GM18870 (cell line): ENCODE results near the gene ATP7A.
"Not testable (repeated sequence)": the region's sequence is repeated elsewhere in the genome, so short reads cannot be mapped to it uniquely, and the experiment has no call there.

Experiments used
- ATAC-seq: cut with Tn5 transposase; IDR thresholded peaks from one replicate; pipeline ENCODE4 v1.9.1; 2021; ENCODE audit warnings: moderate library complexity; ENCODE audit not compliant: unreplicated experiment

Gene ATP7A

GRCh38 chrX:78029663-78030062 is 119.2 kb downstream of the ATP7A start:
- no peak for ATAC-seq

- ATAC-seq = no peak
Measured at GRCh38 chrX:78035061-78035460, 124.6 kb downstream of the ATP7A start.

DNA sequence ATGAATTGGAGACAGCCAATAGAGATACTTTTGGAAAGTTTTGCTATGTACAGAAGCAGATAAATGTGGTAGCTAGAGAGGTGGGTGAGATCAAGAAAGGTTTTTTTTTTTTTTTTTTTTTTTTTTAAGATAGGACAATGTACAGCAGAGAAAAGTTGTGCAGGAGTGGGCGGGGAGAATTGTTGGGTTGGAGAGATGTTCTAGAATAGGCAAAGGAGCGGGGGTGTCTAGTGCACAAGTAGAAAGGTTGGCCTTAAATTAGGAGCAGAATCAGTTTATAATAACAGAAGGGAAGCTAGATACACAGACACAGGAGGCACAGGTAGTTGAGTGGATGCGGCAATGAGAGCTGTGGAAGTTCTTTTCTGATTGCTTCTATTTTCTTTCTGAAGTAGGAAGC is 127.4 kb downstream of the ATP7A start:
- ATAC-seq = no peak

DNA sequence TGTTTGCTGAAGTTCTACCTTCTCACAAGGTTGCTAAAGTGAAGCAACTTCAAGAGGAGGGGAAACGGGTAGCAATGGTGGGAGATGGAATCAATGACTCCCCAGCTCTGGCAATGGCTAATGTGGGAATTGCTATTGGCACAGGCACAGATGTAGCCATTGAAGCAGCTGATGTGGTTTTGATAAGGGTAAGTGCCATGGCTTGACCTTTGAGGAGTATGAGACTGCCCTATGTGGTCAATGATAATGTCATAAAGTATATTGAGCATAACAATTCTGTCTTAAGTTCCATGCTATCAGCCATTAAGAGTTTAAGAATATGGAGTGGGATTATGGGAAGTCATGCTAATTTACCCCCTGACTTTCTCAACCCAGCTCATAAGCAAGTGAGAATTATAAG is 132.1 kb downstream of the ATP7A start:
- no peak for ATAC-seq

- no peak for ATAC-seq
Measured at GRCh38 chrX:78046362-78046761, 135.9 kb downstream of the ATP7A start.

DNA sequence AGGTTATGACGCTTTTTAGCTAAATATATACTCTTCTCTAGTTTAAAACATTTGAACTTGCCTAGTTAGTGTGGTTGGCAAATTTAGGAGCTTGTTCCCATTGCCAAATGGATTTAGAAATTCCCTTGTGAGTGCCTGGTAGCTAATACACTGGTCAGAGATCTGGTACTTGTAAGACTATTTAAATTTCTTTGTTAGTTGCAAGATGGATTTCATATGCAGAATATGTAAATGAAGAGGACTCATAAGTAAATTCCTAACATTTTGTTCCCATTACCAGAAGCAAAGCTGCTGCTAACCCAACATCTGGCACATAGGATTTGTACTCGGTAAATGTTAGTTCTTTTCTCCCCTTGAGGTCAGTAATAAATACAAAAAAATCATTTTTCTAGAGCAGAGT is 137.6 kb downstream of the ATP7A start:
- ATAC-seq = no peak

- no peak for ATAC-seq
Measured at GRCh38 chrX:78063687-78064086, 153.2 kb downstream of the ATP7A start.

DNA sequence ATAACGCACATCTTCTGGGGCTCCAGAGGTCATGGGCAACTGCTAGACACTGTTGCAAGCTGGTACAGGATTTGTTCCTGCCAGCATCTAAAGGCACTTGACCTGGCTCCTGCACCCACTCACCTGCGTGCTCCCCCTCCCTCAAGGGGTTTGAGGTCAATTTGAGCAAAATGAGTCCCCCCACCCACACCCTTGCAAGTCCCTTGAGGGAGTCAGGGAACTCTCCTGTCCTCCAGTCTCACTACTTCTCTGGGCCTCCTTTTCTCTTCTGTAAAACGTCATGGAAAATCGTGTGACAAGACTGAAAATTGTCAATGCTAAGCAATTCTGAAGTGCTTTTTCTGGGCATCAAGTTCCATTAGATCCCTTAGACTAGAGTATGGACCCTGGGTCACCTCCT is 153.7 kb downstream of the ATP7A start:
- ATAC-seq = no peak

GRCh38 chrX:78064698-78065601 is 154.5 kb downstream of the ATP7A start:
- peak; percentile 92 for ATAC-seq

- no peak for ATAC-seq
Measured at GRCh38 chrX:78066110-78066509, 155.6 kb downstream of the ATP7A start.

DNA sequence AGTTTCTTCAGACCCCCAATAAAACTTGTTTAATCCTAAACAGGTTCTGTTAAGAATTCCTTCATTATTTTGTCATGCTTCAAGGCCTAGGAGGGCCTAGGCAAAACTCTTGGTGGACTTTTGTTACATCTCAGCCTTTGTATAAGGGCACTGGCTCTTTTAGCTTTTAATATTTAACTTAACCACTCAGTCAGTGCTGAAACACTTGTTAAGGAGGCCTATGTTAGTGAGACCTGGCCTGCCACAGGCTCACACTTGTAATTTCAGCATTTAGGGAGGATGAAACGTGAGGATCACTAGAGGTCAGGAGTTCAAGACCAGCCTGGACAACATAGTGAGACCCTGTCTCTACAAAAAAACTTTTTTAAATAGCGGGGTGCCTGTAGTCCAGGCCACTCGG is 160.8 kb downstream of the ATP7A start:
- no peak for ATAC-seq

DNA sequence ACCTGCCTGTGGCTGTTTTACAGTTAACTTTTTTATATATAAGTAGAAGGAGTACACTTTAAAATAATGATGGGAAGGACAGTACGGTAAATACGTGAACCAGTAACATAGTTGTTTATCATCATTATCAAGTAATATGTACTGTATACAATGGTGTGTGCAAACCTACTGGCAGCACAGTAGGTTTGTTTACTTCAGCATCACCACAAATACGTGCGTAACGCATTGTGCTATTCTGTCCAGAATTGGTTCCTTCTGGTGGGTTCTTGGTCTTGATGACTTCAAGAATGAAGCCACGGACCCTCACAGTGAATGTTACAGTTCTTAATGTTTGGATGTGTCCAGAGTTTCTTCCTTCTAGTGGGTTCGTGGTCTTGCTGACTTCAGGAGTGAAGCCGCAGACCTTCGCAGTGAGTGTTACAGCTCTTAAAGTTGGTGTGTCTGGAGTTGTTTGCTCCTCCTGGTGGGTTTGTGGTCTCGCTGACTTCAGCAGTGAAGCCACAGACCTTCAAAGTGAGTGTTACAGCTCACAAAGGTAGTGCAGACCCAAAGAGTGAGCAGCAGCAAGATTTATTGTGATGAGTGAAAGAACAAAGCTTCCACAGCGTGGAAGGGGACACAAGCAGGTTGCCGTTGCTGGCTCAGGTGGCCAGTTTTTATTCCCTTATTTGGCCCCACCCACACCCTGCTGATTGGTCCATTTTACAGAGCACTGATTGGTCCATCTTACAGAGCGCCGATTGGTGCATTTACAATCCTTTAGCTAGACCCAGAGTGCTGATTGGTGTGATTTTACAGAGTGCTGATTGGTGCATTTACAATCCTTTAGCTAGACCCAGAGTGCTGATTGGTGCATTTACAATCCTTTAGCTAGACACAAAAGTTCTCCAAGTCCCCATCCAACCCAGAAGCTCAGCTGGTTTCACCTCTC is 162.9 kb downstream of the ATP7A start:
- ATAC-seq = not testable (repeated sequence)

DNA sequence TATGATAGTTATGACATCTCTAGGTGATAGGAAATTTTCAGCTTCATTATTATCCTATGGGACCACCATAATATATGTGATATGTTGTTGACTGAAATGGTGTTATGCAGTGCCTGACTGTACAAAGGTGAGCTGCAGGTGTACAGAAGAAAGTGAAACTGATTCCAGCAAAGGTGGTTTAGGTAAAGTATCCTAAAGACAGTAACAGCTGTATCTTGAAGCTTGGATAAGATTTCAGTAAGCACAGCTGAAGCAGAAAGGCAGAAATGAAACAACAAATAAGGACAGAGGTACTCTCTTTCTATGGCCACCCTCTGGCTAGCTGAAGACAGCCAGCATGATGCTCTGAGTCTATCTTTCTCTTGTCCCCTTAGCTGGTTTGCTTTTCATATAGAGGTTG is 163.6 kb downstream of the ATP7A start:
- no peak for ATAC-seq

- ATAC-seq = no peak
Measured at GRCh38 chrX:78075787-78076389, 165.4 kb downstream of the ATP7A start.

GRCh38 chrX:78081413-78081812 is 170.9 kb downstream of the ATP7A start:
- not testable (repeated sequence) for ATAC-seq

- ATAC-seq = peak; percentile 94
Measured at GRCh38 chrX:78092296-78092695, 181.8 kb downstream of the ATP7A start.

- no peak for ATAC-seq
Measured at GRCh38 chrX:78098108-78098507, 187.6 kb downstream of the ATP7A start.
